ENCODE results near the gene RHEX. TPM values are rescaled to one million over a fixed set of nuclear protein-coding genes. Genes with fewer than 3 reads are reported as not detected.
A peak's percentile ranks its signal among the peaks of the same experiment; 100 is the strongest.

RHEX gene
- total RNA-seq, 4 donors from 2014 or later, result 0.93 to 9.9 (median 1.7) TPM; not detected in 1

- intact Hi-C loops (cut with DNase I; ENCODE audit: low total_unique reads), result no loop called here
- 71% methylated on average over 8 of the region's 8 CpGs for WGBS, 2 donors
- no peak for DNase-seq (ENCODE audit: low spot score in 2 of 2)
- TF ChIP-seq POLR2A (IDR thresholded peaks at IDR 0.05) (no peak), CTCF (IDR thresholded peaks at IDR 0.05) (no peak)
- no peak overlapping the region for H3K4me3 ChIP-seq (ENCODE audit: low read depth, poor library complexity, severe bottlenecking)
These were observed 14.7 kb downstream of the RHEX start for GRCh38 chr1:206067486-206068227.

DNA sequence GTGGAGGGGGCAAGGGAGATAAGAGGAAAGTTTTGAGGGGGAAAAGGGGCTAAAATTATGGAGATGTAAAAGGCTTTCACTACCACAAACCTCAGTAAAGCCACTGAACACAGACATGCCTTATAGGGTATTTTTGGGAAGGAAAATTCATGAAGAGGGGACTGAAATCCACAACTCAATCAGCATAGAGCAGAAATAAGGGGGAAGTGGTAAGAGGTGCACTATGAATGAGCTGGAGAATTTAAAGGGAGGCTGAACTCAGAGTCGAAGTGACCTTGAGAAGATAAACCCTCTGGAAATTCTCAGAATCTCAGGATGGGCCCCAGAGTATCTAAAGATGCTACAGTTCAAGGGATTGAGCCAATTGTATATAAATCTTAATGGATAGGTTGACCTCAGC, 15.3 kb downstream of the RHEX start:
- no peak for DNase-seq (ENCODE audit: low spot score in 2 of 2)
- intact Hi-C loops (cut with DNase I; ENCODE audit: low total_unique reads), result no loop called here
- H3K4me3 ChIP-seq (ENCODE audit: low read depth, poor library complexity, severe bottlenecking), result no peak overlapping the region
- 76 to 79% methylated on average over 1 of the region's 1 CpG for WGBS, 2 donors
- TF ChIP-seq POLR2A (IDR thresholded peaks at IDR 0.05) (no peak), CTCF (IDR thresholded peaks at IDR 0.05) (no peak)

DNA sequence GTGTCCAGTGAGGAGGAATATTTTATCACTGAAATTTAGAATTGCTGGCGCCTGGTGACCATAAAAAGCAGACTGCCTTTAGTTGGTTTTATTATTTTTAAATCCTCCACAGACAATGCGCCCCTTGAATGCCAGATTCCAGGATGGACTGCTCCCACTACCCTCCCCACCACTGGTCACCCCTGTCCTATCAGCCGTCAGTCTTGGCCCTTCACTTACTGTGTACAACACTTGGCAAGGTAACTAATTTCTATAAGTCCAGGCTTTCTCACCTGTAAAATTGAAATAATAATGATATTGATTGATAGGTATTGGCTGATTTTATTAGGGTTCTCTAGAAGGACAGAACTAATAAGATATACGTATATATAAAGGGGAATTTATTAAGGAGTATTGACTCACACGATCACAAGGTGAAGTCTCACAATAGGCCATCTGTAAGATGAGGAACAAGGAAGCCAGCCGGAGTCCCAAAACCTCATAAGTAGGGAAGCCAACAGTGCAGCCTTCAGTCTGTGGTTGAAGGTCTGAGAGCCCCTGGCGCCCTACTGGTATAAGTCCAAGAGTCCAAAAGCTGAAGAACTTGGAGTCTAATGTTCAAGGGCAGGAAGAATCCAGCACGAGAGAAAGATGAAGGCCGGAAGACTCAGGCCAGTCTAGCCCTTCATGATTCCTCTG, 17.8 kb downstream of the RHEX start:
- DNase-seq (ENCODE audit: low spot score in 2 of 2), result no peak
- no peak for TF ChIP-seq POLR2A (IDR thresholded peaks at IDR 0.05)
- no peak for TF ChIP-seq CTCF (IDR thresholded peaks at IDR 0.05)
- WGBS, 2 donors, result 85% methylated on average over 9 of the region's 9 CpGs
- intact Hi-C loops (cut with DNase I; ENCODE audit: low total_unique reads), result no loop called here
- H3K4me3 ChIP-seq (ENCODE audit: low read depth, poor library complexity, severe bottlenecking), result no peak overlapping the region

GRCh38 chr1:206074839-206075238, 21.9 kb downstream of the RHEX start:
- WGBS, 2 donors, result 54 to 60% methylated on average over 3 of the region's 3 CpGs
- intact Hi-C loops (cut with DNase I; ENCODE audit: low total_unique reads), result no loop called here
- no peak overlapping the region for H3K4me3 ChIP-seq (ENCODE audit: low read depth, poor library complexity, severe bottlenecking)
- TF ChIP-seq CTCF (IDR thresholded peaks at IDR 0.05), result no peak
- no peak for TF ChIP-seq POLR2A (IDR thresholded peaks at IDR 0.05)
- DNase-seq (ENCODE audit: low spot score in 2 of 2), result no peak

- peak in 1 of 2 donors; percentile 69 for DNase-seq (ENCODE audit: low spot score in 2 of 2)
- intact Hi-C loops (cut with DNase I; ENCODE audit: low total_unique reads), result no loop called here
- WGBS, 2 donors, result 44 to 55% methylated on average over 11 of the region's 11 CpGs
- TF ChIP-seq POLR2A (IDR thresholded peaks at IDR 0.05), result no peak
- no peak for TF ChIP-seq CTCF (IDR thresholded peaks at IDR 0.05)
- H3K4me3 ChIP-seq (ENCODE audit: low read depth, poor library complexity, severe bottlenecking), result no peak overlapping the region
These were observed 23.1 kb downstream of the RHEX start for GRCh38 chr1:206075786-206076755.

Data from lower leg skin (tissue), 4 donors.